Left ventricle myocardium inferior (tissue), 1 donor: ENCODE data around the gene GH2. TPM values are rescaled to one million over a fixed set of nuclear protein-coding genes. Genes with fewer than 3 reads are reported as not detected.

Experiments
- DNase-seq: peaks from one replicate; pipeline ENCODE4 v3.0.0-alpha.2; 2020
- H3K27ac ChIP-seq: fragments of 200-600 bp; replicated peaks from 2 replicates; pipeline ENCODE4 v1.8.0; 2021
- H3K27me3 ChIP-seq: fragments of 200-600 bp; 2 replicates; pipeline ENCODE4 v1.8.0; 2021; ENCODE audit warnings: low read depth
- H3K36me3 ChIP-seq: fragments of 200-600 bp; 2 replicates; pipeline ENCODE4 v1.8.0; 2021
- H3K4me1 ChIP-seq: fragments of 200-600 bp; 2 replicates; pipeline ENCODE4 v1.8.0; 2021
- H3K4me3 ChIP-seq: fragments of 200-600 bp; 2 replicates; pipeline ENCODE4 v1.8.0; 2021; ENCODE audit warnings: mild to moderate bottlenecking, moderate library complexity
- H3K9me3 ChIP-seq: fragments of 200-600 bp; replicated peaks from 2 replicates; pipeline ENCODE4 v1.8.0; 2021
- intact Hi-C: fragments of 100-400 bp; cut with micrococcal nuclease; formaldehyde crosslinking; loops from one replicate; pipeline ENCODE4 v1.11.0; 2022
- total RNA-seq: library from RNA; stranded (reverse); fragmentation: NEBNext Ultra II Directional; extraction: Animal tissue kit (Norgen Biotek cat#: 25700); gene quantifications from one replicate; pipeline ENCODE4 v1.2.1, GENCODE V29; 2021
- TF ChIP-seq, protein P1 (sequence below): fragments of 200-600 bp; IDR thresholded peaks from 2 replicates; pipeline ENCODE4 v1.8.0; 2021; ENCODE audit warnings: antibody characterized with exemption, mild to moderate bottlenecking, borderline replicate concordance
- donor health status: DM: no; HTN: yes; CAD: no; lungs with severe emphysema.

Gene GH2
- total RNA-seq, 1 donor from 2014 or later = not detected

DNA sequence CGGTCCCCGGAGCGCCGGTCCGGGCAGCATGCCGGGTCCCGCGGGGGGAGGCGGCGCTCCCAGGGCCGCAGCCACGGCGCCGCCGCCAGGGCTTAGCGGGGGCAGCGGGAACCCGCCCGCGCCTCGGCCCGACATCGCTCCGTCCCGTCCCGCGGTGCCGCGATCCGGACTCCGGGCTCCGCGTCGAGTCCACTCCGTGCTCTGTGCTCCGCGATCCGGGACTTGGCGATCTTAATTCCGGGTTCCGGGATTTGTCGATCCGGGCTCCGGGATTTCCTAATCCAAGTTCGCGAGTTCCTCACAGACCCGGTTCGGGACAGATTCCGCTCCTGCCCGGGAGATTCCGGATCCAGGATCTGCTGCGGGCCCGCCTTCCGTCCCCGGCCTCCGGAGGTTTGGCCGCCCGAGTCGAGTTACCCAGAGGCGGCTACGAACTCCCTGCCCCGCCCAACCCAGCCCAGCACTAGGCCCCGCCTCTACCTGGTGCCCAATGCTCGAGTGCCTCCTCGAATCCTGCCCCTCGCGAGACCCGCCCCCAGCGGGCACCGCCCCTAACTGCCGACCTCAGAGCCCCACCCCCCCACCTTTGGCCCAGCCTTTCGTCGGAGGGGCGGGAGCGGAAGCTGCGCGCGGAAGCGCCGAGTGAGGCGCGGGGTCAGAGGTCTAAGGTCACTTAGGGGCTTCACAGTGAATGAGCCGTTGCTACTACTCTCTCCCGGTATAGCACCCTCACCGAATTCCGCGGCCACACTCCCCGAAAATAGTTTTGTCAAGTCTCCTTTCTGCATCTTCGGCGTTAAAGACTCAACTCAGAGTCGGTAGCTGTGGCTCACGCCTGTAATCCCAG is 39.0 kb downstream of the GH2 start, which contains the start of gene SMARCD2:
Gene SMARCD2 (minus strand): TSS at position 146 of the 847 bp plus-strand sequence. CDS start 11 bp downstream, at position 135.
- peak within 1 kb of the TSS; percentile 97 for H3K4me3 ChIP-seq
- no peaks in the 10 kb centered on the region for H3K27me3 ChIP-seq
- no peaks in the 10 kb centered on the region for H3K9me3 ChIP-seq
- no peaks in the 10 kb centered on the region for H3K36me3 ChIP-seq
- H3K4me1 ChIP-seq = peaks cover 58% of the 10 kb centered on the region
- peak; percentile 99 for DNase-seq
- TF ChIP-seq, protein P1, sequence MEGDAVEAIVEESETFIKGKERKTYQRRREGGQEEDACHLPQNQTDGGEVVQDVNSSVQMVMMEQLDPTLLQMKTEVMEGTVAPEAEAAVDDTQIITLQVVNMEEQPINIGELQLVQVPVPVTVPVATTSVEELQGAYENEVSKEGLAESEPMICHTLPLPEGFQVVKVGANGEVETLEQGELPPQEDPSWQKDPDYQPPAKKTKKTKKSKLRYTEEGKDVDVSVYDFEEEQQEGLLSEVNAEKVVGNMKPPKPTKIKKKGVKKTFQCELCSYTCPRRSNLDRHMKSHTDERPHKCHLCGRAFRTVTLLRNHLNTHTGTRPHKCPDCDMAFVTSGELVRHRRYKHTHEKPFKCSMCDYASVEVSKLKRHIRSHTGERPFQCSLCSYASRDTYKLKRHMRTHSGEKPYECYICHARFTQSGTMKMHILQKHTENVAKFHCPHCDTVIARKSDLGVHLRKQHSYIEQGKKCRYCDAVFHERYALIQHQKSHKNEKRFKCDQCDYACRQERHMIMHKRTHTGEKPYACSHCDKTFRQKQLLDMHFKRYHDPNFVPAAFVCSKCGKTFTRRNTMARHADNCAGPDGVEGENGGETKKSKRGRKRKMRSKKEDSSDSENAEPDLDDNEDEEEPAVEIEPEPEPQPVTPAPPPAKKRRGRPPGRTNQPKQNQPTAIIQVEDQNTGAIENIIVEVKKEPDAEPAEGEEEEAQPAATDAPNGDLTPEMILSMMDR = no peak
- peak within 1 kb of the TSS; percentile 98 for H3K27ac ChIP-seq
- intact Hi-C loops = no loop called here

DNA sequence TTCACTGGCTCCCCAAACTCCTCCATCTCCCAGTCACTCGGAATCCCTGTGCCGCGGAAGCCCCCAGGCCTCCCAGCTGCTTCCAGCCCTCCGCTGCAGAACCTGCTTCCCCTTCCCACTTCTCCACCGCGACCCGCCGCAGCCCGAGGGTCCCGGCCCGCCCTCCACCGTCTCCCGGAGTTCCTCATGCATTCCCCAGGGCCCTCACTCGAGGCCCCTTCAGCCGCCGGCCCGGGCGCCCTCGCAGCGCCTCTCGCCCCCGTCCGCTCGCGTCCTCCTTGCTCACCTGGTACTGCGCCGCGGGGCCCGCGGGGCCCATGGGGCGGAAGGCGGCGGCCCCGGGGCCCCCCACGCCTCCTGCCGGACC is 39.6 kb downstream of the GH2 start:
- TF ChIP-seq, protein P1 = no peak
- Histone ChIP-seq H3K9me3 (no peaks in the 10 kb centered on the region), H3K4me1 (peaks cover 64% of the 10 kb centered on the region), H3K36me3 (peaks cover 2% of the 10 kb centered on the region), H3K27ac (peak overlapping the region; percentile 98), H3K27me3 (no peaks in the 10 kb centered on the region), H3K4me3 (peak overlapping the region; percentile 97)
- intact Hi-C loops = no loop called here
- peak; percentile 42 for DNase-seq

DNA sequence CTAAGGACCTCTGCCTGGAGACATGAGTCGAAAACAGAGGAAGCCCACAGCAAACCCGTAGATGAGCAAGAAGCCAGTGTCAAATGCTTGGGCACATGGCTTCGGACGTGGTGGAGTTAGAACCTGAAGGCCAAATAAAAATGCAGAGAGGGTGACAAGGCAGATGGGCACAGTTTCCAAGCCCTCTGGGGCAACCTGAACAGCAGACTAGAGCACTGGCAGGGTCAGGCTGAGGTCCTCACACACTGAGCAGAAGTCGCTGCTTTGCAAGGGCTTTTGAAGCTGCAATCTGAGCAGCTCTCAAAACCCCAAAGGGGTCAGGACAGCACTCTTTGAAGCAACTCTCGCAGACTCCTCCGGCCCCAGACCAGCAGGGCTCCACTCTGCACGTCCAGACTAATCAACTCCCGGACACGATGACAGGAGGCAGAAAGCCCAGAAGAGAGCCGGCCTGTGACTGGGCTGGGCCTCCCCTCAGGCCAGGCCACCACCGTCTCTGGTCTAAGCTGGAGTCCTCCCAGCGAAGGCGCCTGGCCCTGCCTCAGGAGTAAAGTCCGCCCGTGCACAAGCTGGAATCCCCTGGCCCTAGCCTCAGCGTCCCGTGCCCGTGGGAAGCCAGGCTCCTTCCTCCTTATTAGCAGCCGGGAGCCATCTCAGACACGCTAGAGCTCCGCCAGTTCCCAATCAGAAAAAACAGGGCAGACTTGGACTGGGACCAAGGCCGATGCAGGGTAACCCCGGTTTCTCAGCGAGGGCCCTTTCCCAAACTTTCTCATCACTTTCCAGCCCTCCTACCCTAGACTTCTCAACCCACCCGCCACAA is 40.2 kb downstream of the GH2 start:
- Histone ChIP-seq H3K9me3 (no peaks in the 10 kb centered on the region), H3K27ac (peak overlapping the region; percentile 98), H3K36me3 (peaks cover 8% of the 10 kb centered on the region), H3K4me1 (peaks cover 70% of the 10 kb centered on the region), H3K27me3 (no peaks in the 10 kb centered on the region), H3K4me3 (peak overlapping the region; percentile 97)
- peak; percentile 79 for DNase-seq
- TF ChIP-seq, protein P1 = no peak
- intact Hi-C loops = no loop called here

DNA sequence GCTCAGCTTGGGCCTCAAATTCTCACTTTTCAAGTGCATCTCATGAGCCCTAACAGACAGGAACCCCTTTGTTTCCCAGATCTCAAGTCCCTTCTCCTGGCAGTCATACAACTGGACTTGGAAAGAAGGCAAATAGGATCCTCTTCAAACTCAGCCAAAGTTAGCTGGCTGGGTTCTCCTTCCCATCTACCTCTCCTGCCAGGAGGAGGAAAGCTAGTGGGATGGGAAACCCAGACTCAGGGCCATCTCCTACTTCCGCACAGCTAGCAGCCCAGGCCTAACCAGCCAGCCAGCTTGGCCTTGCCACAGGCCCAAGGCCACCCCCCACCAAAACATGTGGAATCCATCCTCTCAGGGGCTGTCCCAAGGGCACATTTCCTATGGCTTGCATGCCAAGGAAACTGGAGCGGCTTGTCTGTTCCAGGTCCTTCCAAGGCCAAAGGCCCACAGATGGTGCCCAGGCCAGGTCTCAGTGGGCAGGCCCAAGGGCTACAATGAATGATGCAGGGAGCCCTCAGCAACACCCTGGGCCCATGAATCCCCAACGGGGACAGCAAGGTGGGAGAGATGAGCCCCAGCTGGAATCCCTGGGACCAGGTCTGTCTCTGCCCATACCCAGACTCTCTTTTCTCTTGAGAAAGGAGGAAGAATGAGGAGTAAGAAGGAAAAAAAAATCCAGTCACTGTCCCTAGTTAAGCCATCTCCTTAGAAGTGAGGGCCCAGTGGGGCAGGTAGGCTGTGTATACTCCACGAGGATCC is 41.0 kb downstream of the GH2 start:
- intact Hi-C loops = no loop called here
- Histone ChIP-seq H3K36me3 (peaks cover 16% of the 10 kb centered on the region), H3K27ac (peak overlapping the region; percentile 98), H3K27me3 (no peaks in the 10 kb centered on the region), H3K9me3 (no peaks in the 10 kb centered on the region), H3K4me3 (peak overlapping the region; percentile 97), H3K4me1 (peaks cover 71% of the 10 kb centered on the region)
- TF ChIP-seq, protein P1 = no peak
- peak; percentile 57 for DNase-seq

DNA sequence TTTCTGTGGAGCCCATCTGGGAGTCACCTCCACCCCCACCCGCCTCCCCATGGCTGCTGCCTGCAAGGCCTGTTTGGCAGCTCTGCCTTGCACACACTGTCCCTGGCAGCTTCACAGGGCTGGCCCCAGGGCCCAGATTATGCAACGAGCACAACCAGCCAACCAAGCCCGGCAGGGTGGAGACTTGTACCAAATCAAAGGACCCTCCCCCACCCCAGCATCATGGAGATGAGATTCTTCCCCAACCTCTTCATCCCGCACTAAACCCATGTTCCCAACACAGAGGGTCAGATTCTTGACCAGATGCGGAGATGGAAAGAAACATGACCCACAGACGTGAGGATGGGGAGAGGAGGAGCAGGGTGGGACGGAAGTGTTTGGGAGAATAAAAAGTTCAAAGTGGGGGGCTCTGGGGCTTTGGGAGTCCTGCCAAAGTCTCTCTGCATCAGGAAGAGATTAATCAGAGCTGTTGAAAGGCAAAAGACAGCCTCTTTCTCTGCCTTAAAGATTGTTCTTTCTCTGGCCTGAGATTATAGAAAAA is 43.0 kb downstream of the GH2 start:
- H3K9me3 ChIP-seq = no peaks in the 10 kb centered on the region
- H3K27me3 ChIP-seq = no peaks in the 10 kb centered on the region
- peak overlapping the region; percentile 97 for H3K4me3 ChIP-seq
- peaks cover 37% of the 10 kb centered on the region for H3K36me3 ChIP-seq
- peaks cover 77% of the 10 kb centered on the region for H3K4me1 ChIP-seq
- TF ChIP-seq, protein P1 = no peak
- intact Hi-C loops = no loop called here
- DNase-seq = peak; percentile 93
- H3K27ac ChIP-seq = peak overlapping the region; percentile 98
